H9 (cell line): ENCODE data around the gene EDA. TPM values are rescaled to one million over a fixed set of nuclear protein-coding genes. Genes with fewer than 3 reads are reported as not detected.

Experiments used
- DNase-seq: peaks from one replicate; pipeline ENCODE4 v3.0.0-alpha.2; 2017
- H2AFZ ChIP-seq: one replicate; pipeline ENCODE4 v1.6.1; 2013; ENCODE audit warnings: mild to moderate bottlenecking, low read length, control low read depth, moderate library complexity
- H2AK5ac ChIP-seq: 2 replicates; pipeline ENCODE4 v1.6.1; 2013; ENCODE audit warnings: low read length, control low read depth, mixed read lengths; ENCODE audit not compliant: insufficient read length
- H2BK120ac ChIP-seq: one replicate; pipeline ENCODE4 v1.6.1; 2013; ENCODE audit warnings: low read depth, mild to moderate bottlenecking, low read length, control low read depth, inconsistent platforms; ENCODE audit not compliant: poor library complexity, severe bottlenecking
- H2BK12ac ChIP-seq: 2 replicates; pipeline ENCODE4 v1.6.1; 2013; ENCODE audit warnings: low read length, control low read depth, mixed read lengths, low read depth; ENCODE audit not compliant: insufficient read length
- H2BK15ac ChIP-seq: 2 replicates; pipeline ENCODE4 v1.6.1; 2013; ENCODE audit warnings: low read depth, low read length, control low read depth
- H2BK20ac ChIP-seq: one replicate; pipeline ENCODE4 v1.6.1; 2013; ENCODE audit warnings: low read depth, mild to moderate bottlenecking, low read length, control low read depth, inconsistent platforms; ENCODE audit not compliant: poor library complexity, severe bottlenecking
- H2BK5ac ChIP-seq: 2 replicates; pipeline ENCODE4 v1.6.1; 2013; ENCODE audit warnings: low read length, control low read depth, mixed read lengths; ENCODE audit not compliant: insufficient read length
- H3K14ac ChIP-seq: 2 replicates; pipeline ENCODE4 v1.6.1; 2013; ENCODE audit warnings: low read length, control low read depth; ENCODE audit not compliant: insufficient read depth
- H3K18ac ChIP-seq: 2 replicates; pipeline ENCODE4 v1.6.1; 2013; ENCODE audit warnings: low read depth, mild to moderate bottlenecking, mixed read lengths, low read length, control low read depth; ENCODE audit not compliant: insufficient read length
- H3K23ac ChIP-seq: 2 replicates; pipeline ENCODE4 v1.6.1; 2013; ENCODE audit warnings: low read length, control low read depth, mixed read lengths, low read depth; ENCODE audit not compliant: insufficient read length
- H3K23me2 ChIP-seq: 2 replicates; pipeline ENCODE4 v1.6.1; 2013; ENCODE audit warnings: low read depth, mild to moderate bottlenecking, mixed read lengths, low read length, control low read depth; ENCODE audit not compliant: insufficient read length, poor library complexity, severe bottlenecking
- H3K27ac ChIP-seq: 2 replicates; pipeline ENCODE4 v1.5.1; 2013; ENCODE audit warnings: low read length, control low read depth, mixed read lengths, low read depth; ENCODE audit not compliant: insufficient read length
- H3K27me3 ChIP-seq: 2 replicates; pipeline ENCODE4 v1.6.1; 2013; ENCODE audit warnings: low read length, control low read depth, inconsistent platforms; ENCODE audit not compliant: insufficient read depth
- H3K4ac ChIP-seq: 2 replicates; pipeline ENCODE4 v1.6.1; 2013; ENCODE audit warnings: low read depth, mild to moderate bottlenecking, control low read depth, inconsistent platforms, low read length, moderate library complexity
- H3K4me1 ChIP-seq: 2 replicates; pipeline ENCODE4 v1.6.1; 2013; ENCODE audit warnings: low read length, control low read depth, inconsistent platforms; ENCODE audit not compliant: insufficient read depth
- H3K4me2 ChIP-seq: 2 replicates; pipeline ENCODE4 v1.6.1; 2013; ENCODE audit warnings: low read length, control low read depth, mixed read lengths; ENCODE audit not compliant: insufficient read length, insufficient read depth
- H3K56ac ChIP-seq: 2 replicates; pipeline ENCODE4 v1.6.1; 2013; ENCODE audit warnings: low read depth, mild to moderate bottlenecking, mixed read lengths, low read length, control low read depth; ENCODE audit not compliant: insufficient read length
- H3K79me1 ChIP-seq: 2 replicates; pipeline ENCODE4 v1.6.1; 2013; ENCODE audit warnings: low read depth, mild to moderate bottlenecking, moderate library complexity, low read length, control low read depth, inconsistent platforms; ENCODE audit not compliant: insufficient read depth, poor library complexity, severe bottlenecking
- H3K79me2 ChIP-seq: 2 replicates; pipeline ENCODE4 v1.6.1; 2013; ENCODE audit warnings: low read length, control low read depth, inconsistent platforms; ENCODE audit not compliant: insufficient read depth
- H3K9ac ChIP-seq: 2 replicates; pipeline ENCODE4 v1.6.1; 2013; ENCODE audit warnings: low read length, control low read depth, mixed read lengths; ENCODE audit not compliant: insufficient read length; ENCODE audit errors: extremely low read depth
- H3K9me3 ChIP-seq: one replicate; pipeline ENCODE4 v1.6.1; 2013; ENCODE audit warnings: low read depth, low read length, inconsistent platforms; ENCODE audit not compliant: control insufficient read depth
- H3T11ph ChIP-seq: one replicate; pipeline ENCODE4 v1.6.1; 2013; ENCODE audit warnings: mild to moderate bottlenecking, low read length, control low read depth, inconsistent platforms
- H4K20me1 ChIP-seq: one replicate; pipeline ENCODE4 v1.6.1; 2013; ENCODE audit not compliant: control insufficient read depth, insufficient read length, insufficient read depth
- H4K5ac ChIP-seq: 2 replicates; pipeline ENCODE4 v1.6.1; 2013; ENCODE audit warnings: low read depth, mild to moderate bottlenecking, mixed read lengths, low read length, control low read depth; ENCODE audit not compliant: insufficient read length
- H4K8ac ChIP-seq: replicated peaks from 2 replicates; pipeline ENCODE4 v1.6.1; 2013; ENCODE audit warnings: low read length, control low read depth, mixed read lengths, low read depth; ENCODE audit not compliant: insufficient read length
- H4K91ac ChIP-seq: 2 replicates; pipeline ENCODE4 v1.6.1; 2013; ENCODE audit warnings: low read depth, mild to moderate bottlenecking, moderate library complexity, mixed read lengths, low read length, control low read depth; ENCODE audit not compliant: insufficient read length
- H3K27ac Mint-ChIP-seq, 3 experiments: 2 replicates in 2 of 3; 3 replicates in 1 of 3; pipeline ENCODE4 v1.8.0; 2020 to 2021; ENCODE audit warnings: mixed read lengths in 3 of 3, mild to moderate bottlenecking in 1 of 3, moderate library complexity in 1 of 3
- H3K27me3 Mint-ChIP-seq: 2 replicates; pipeline ENCODE4 v1.8.0; 2021; ENCODE audit warnings: low read depth, mild to moderate bottlenecking, moderate library complexity, mixed read lengths
- H3K36me3 Mint-ChIP-seq, 3 experiments: 2 replicates in 2 of 3; 3 replicates in 1 of 3; pipeline ENCODE4 v1.8.0; 2020 to 2021; ENCODE audit warnings: low read depth in 3 of 3, mixed read lengths in 3 of 3; ENCODE audit not compliant: insufficient read depth in 1 of 3
- H3K4me1 Mint-ChIP-seq, 2 experiments: 2 replicates each; pipeline ENCODE4 v1.8.0; 2020; ENCODE audit warnings: mixed read lengths in 2 of 2
- H3K4me3 Mint-ChIP-seq, 2 experiments: 2 replicates in 1 of 2; 3 replicates in 1 of 2; pipeline ENCODE4 v1.8.0; 2020 to 2021; ENCODE audit warnings: mild to moderate bottlenecking in 2 of 2, mixed read lengths in 2 of 2, moderate library complexity in 1 of 2
- H3K9me3 Mint-ChIP-seq, 2 experiments: 2 replicates in 1 of 2; 3 replicates in 1 of 2; pipeline ENCODE4 v1.8.0; 2020; ENCODE audit warnings: mild to moderate bottlenecking in 2 of 2, mixed read lengths in 2 of 2, moderate library complexity in 1 of 2
- CTCF ChIP-seq: fragments of 200-600 bp; sonication (generic); conservative IDR thresholded peaks from 3 replicates; pipeline ENCODE4 v1.8.0; 2021; ENCODE audit warnings: antibody characterized with exemption, mild to moderate bottlenecking
- WGBS: extraction: QIAGEN DNeasy Blood & Tissue Kit; methylation state at CpG from one replicate; pipeline ENCODE4 v1.1.7; 2013; ENCODE audit warnings: missing lambda C conversion rate, low lambda C conversion rate, mixed read lengths; ENCODE audit not compliant: insufficient read length; ENCODE audit errors: extremely low coverage; 5-methylcytosine and 5-hydroxymethylcytosine counted together
- total RNA-seq: library from RNA; stranded (reverse); gene quantifications from 2 replicates; pipeline ENCODE4 v1.2.1, GENCODE V29; 2021

EDA gene
- total RNA-seq, 1 experiment from 2014 or later: 7.7 TPM

- H3K79me2 ChIP-seq: no peaks in the 10 kb centered on the region
- H3K27me3 ChIP-seq: no peaks in the 10 kb centered on the region
- H3T11ph ChIP-seq: no peak overlapping the region
- no peak overlapping the region for H4K8ac ChIP-seq
- peaks cover 11% of the 10 kb centered on the region for H3K9me3 ChIP-seq
- H4K91ac ChIP-seq: no peak overlapping the region
- no CpG with 5 or more reads among the region's 5 CpGs for WGBS
- H3K4ac ChIP-seq: no peak overlapping the region
- H3K79me1 ChIP-seq: no peaks in the 10 kb centered on the region
- Mint-ChIP-seq H3K4me1 (peaks cover 0 to 6% of the 10 kb centered on the region in 2 experiments; a peak in 1 of 4 replicates), H3K27ac (no peak overlapping the region), H3K36me3 (peaks cover 0 to 4% (median 1%) of the 10 kb centered on the region in 3 experiments; a peak in 5 of 7 replicates), H3K27me3 (no peaks in the 10 kb centered on the region; the same call in none of the 2 replicates), H3K4me3 (no peak overlapping the region), H3K9me3 (peaks cover 79 to 86% of the 10 kb centered on the region in 2 experiments)
- no peaks in the 10 kb centered on the region for H4K20me1 ChIP-seq
- H3K27ac ChIP-seq: no peak overlapping the region
- H2BK12ac ChIP-seq: no peak overlapping the region
- no peak overlapping the region for H3K56ac ChIP-seq
- no peak overlapping the region for H2BK15ac ChIP-seq
- H2BK120ac ChIP-seq: no peak overlapping the region
- no peak overlapping the region for H3K4me2 ChIP-seq
- no peak for DNase-seq
- no peak overlapping the region for H3K9ac ChIP-seq
- no peak overlapping the region for H2BK20ac ChIP-seq
- no peak overlapping the region for H2AK5ac ChIP-seq
- H2BK5ac ChIP-seq: no peak overlapping the region
- H3K4me1 ChIP-seq: no peaks in the 10 kb centered on the region; the same call in 1 of the 2 replicates
- H2AFZ ChIP-seq: no peak overlapping the region
- TF ChIP-seq CTCF: no peak
- H3K23me2 ChIP-seq: no peaks in the 10 kb centered on the region
- H3K18ac ChIP-seq: no peak overlapping the region
- H4K5ac ChIP-seq: no peak overlapping the region
- H3K23ac ChIP-seq: no peak overlapping the region
- H3K14ac ChIP-seq: no peak overlapping the region
These were observed 397.8 kb downstream of the EDA start for GRCh38 chrX:70013466-70014381.
